ENCODE results near the gene ACKR2.

The ACKR2 gene

DNA sequence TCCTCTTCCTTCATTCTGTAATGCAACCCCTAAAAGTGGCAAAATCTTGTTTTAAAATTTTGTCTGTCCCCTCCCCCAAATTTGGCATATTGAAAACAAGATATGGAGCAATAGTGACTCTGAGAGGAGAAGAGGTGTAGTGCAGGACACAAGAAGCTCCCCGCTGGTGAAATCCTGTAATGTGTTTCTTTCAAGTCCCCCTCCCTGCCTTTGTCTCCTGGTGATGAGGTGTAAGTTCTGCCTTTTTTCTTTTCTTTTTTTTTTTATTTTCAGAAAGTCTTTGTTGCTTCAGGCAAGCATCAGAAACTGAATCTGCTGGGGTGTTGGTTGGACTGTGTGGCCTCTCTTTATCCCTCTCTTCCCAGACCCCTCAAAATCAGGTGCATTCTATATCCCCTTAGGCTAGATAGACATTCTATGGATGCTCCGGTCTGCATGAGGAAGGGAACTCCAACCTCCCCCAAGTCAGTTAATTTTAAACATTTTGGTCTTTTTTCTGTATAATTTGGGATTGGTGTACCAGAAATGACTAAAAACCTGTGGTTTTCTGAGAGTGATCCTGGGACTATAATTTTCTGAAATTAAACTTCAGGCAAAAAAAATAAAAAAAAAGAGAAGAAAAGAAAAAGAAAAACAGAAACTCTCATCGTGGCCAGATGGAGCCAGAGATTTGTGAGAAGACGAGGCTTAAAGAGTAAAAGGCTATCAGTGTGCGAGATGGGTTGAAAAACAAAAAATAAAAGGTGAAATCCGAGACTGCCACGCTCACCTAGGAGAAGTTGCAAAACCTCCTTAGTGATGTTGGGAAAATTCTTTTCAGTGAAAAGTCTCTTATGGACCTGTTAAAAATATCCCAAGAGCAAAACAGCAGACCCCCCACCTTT lies 21.4 kb downstream of the ACKR2 start:
- DNase-seq = peak; percentile 23

DNA sequence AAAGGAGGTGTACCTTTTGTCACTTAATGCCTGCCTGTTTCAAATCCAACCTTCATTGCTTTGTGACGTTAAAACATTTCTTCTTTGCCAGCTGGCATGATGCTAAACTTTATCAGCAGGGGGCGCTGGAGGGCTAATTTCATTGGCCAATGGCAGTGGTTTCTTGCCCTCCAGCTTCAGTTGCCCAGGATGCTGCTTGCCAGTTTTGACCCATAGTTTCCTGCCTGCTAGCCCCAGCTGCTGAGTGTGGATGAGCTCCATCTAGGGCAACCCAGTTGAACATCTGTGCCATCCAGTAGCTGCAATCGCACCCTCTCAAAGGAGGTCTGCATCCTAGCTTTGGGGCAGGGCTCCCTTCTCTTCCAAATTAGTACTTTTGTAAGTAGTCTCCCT lies 22.1 kb downstream of the ACKR2 start:
- peak; percentile 87 for DNase-seq

DNA sequence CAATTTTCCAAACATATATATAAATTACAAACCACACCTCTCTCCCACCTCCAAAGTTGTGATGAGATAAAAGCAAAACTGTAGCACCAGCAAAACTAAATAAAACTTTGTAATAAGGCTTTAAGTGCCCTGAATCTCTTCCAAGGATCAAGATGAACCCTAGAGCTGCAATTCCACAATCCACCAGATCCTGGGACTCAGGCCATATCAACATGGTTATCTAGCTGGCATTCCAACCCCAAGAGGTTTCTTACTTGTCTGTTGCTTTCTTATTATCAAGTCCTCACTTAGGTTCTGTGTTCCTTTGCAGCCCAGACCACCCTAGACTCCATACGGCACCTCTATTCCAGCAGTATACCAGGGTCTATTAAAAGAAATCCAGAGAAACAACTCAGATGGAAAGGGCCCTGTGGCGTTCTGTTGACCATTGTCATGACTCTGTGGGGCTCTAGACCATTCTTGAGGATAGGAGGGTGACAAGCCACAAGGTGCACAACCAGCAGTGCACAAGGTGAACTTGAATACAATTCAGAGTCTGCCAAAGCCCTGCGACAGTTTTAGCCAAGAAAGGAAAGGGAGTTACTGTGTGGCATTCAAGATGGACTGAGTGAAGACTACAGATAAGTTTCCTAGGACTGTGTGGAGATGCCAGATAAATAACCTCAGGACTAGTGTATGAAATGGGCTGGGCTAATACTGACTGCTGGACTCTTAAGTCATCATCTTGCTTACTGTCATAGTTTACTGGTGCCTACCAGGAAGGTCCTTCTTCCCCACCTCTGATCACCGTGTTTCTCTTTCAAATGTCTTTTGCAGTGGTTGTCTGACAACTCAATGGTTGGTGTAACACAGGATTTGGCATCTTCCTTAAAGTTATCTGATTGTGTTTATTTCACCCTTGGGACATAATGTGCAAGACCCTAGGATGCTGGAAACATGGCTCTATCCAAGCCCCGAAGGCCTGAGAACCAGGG lies 27.2 kb downstream of the ACKR2 start:
- DNase-seq = no peak

DNA sequence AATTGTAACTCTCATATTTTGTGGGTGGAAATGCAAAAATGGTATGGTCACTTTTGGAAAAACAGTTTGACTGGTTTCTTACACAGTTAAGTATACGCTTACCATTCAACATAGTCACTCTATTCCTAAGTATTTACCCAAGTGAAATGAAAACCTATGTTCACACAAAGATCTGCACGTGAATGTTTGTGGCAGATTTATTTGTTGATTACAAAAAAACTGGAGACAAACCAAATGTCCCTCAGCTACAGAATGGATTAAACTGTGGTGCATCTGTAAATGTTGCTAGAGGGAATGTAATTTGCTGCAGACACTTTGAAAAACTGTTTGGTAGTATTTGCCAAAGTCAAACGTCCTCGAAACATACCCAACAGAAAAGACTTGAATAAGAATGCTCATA lies 29.3 kb downstream of the ACKR2 start:
- no peak for DNase-seq

DNA sequence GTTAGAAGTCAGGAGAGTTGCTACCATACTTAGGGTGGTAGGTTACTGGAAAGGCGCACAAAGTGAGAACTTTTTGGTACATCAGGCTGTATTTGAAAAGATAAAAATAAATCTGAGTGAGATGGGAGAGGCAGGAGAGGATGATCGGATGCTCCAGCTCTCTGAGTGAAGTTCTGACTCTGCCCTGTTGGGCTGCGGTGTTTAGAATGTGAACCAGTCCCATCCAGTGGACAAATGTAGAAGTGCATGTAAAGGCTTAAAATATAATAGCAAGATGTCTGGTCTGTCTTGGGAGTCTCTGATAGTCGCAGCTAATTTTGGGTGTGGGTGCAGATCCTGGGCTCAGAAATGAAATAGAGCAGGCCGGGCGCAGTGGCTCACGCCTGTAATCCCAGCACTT lies 30.4 kb downstream of the ACKR2 start:
- peak; percentile 59 for DNase-seq

DNA sequence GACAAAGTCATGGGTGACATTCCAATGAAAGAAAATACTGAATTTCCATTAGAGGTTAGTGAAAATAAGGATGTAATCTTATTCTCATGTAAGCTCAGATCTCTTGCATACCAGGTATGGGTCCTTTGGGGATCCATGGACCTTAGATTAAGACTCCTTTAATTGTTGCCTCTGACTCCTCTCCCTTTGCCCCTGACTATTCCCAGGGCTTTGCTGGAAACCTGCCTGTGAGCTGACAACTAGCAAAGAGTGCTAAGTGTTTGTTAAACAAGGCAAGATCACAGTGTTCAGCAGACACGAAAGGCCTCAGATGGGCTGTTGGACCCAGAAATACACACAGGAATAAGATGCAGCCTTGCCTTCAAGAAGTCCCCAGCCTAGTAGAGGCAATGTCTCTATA lies 32.1 kb downstream of the ACKR2 start:
- DNase-seq = no peak

DNA sequence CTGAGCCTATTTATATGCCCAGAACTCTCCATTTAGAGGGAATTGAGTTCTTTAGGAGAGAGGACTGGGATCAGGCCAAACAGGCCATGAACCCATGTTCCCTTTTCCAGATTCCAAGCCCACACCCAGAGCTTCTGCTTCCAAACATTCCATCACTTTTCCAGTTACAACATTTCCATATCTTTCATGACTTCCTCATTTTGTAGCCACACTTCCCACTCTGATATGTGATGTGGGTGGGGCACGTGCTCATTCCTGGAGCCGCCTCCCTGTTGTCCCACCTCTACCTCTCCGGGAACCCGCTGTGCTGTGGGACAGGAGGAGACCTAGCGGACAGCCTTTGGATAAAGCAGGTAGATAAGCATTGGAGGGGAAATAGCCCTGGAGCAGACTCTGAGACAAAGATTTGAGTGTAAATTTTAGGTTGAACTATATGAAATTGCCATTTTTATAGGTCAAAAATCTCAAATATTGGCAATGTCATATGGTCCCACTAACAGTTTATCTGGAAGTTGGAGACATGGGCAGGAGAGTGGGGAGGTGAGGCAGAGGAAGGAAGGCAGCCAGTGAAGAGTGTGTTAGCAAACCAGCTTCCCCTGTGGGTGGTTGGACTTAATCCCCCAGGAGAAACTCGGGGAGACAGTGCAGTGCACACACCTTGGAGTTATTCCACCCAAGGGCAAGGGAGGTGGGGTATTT lies 34.6 kb downstream of the ACKR2 start:
- DNase-seq = no peak

DNA sequence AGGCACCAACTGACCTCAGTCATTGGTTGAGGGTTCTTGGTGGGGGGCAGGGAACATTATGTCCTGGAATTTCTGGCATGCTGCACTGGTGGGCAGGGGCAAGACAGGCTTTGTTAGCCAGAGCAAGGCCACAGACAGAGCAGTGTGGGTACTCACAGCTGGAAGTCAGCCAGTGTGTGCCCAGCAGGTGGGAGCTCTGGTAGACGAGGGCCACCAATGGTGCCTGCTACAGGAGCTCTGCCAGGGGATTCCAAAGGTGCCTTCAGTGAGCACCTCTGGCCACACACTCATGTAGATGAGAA lies 35.1 kb downstream of the ACKR2 start:
- DNase-seq = no peak

DNA sequence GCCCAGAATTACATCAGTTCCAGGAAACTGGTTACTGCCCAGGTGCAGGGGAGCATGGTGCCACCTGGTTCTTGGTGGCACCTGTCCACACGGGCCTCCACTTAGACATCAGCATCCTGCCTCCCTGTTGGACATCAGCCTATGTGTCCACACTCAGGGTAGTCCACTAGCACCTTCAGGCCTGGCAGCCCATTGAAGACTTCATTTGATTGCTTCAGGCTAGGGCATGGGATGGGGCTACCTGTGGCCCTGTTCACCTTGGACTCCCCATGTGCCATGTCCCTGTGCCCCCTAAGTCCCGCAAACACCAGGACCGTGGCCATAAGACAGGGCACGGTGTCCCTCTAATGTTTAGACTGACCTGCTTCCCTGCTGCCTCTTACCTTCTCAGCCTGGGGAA lies 35.6 kb downstream of the ACKR2 start:
- no peak for DNase-seq

DNA sequence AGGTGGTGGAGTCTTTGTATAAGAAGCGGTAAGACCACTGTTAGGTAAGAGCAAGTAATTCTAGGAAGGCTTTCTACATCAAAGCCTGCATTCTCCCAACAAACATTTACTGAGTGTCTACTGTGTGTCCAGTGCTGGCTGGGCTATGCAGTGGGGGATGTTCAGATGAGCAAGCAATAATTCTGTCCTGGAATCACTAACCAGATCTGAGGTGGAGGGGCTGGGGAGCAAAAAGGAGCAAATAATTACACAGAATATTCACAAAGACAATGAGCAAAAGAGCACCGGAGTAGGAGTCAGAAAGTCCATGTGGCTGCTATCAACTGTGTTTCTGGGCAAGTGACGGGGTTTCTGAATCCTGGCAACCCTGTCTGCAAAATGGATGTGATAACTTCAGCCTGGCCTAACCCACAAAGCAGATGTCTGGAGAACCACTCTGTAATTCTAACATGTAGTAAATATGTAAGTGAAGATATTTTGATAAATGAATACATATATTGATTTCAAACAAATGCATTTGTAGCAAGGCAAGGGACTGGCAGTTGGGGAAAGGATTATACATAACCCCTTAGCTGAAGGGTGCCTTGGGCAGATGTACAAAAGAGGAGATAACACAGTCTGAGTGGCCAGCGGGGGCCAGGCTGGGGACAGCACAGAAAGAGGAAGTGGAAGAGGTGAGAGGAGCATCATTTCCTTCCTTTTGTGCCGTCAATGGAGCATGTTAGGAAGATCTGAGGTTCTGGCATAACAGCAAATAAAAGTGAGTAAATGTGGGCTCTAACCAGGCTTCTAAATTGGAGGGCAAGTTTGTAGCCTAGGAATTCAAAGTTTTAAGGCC lies 37.7 kb downstream of the ACKR2 start:
- DNase-seq = peak; percentile 70

DNA sequence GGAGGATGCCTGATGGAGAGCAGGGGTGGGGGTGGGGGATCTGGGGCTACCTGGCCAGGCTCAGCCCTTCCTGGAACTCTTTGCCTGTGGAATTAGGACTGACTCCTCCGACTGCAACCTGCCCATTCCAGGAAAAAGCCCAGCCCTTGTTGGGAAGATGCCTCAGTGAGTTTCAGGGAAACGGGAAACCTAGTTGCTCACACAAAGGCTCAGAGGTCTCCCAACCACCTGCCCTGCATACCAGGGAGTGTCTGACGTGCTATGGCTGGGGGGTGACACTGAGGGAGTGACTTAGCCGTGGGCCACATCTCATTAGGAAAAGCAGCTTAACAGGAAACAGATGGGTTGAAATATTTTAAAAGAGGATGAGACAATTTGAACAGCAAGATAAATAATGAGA lies 38.5 kb downstream of the ACKR2 start:
- no peak for DNase-seq

DNA sequence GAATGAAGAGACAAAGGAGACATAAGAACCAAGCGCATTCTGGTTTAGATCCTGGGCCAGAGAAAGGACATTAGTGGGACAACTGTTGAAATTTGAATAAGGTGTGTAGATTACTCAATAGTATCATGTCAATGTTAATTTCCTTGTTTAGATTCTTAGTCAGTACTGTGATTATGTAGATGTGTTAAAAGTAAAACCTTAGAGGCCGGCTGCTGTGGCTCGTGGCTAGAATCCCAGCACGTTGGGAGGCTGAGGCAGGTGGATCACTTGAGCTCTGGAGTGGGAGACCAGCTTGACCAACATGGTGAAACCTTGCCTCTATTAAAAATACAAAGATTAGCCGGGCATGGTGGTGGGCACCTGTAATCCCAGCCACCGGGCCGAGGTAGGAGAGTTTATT lies 39.8 kb downstream of the ACKR2 start:
- DNase-seq = no peak

DNA sequence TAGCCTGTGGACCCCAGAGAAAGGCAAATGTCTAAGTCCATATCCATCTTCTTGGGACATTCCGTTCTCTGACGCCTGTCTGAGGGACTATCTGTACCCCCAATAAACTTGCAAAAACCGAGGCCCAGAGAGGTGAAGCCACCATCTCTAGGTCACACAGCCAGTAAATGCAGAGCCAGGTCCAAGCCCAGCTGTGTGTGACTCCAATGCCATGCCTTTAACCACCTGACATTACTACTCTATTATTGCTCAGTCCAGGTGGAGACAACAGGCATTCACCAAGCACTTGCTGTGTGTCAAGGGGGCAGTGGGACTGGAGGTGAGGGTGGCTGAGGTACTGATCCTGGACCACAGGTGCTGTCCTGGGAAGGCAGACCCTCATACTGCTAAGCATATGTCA lies 41.0 kb downstream of the ACKR2 start:
- DNase-seq = no peak

DNA sequence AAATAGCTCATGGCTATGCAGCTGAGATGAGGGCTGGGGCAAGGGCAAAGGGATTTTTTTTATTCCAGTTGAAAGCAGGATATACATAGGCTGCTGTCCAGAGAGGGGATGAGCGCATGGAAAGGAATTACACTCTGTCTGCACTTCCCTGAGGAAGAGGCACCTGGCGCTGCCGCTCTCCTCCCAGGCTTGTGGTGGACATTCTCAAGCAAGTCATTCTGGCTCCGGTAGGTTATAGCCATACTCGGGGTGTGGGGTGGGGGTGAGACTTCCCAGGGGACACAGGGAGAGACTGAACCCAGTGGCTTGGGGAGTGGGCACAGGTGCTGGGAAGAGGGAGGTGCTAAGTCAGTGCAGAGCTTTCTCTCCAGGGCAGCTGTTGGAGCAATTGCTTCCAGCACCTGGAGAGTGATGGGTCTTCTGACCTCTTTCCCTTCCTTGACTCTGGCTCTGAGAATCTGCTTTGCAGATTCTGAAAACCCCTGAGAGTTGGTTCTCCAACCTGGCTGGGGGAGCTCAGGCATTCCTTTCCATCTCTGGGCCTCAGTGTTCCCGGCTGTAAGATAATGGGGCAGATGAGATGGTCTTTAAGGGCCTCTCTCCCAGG lies 42.1 kb downstream of the ACKR2 start:
- no peak for DNase-seq

DNA sequence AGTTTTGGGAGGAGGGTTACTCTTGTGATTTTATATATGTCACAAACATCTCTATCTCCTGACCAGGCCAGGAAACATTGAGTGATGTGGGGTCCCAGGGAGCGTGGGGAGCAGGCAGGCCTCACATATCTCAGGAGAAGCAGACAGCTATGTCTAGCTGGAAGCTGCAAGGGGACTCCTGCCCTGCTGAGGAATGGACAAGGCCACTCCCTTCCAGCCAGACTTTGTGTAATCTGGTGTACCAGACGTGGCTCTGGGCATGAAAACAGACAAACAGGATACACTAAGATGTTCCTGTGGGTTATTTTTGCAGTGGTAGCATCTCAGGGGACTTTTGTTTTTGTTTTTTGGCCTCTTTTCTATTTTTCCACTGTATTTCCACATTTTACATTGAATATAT lies 43.2 kb downstream of the ACKR2 start:
- no peak for DNase-seq

DNA sequence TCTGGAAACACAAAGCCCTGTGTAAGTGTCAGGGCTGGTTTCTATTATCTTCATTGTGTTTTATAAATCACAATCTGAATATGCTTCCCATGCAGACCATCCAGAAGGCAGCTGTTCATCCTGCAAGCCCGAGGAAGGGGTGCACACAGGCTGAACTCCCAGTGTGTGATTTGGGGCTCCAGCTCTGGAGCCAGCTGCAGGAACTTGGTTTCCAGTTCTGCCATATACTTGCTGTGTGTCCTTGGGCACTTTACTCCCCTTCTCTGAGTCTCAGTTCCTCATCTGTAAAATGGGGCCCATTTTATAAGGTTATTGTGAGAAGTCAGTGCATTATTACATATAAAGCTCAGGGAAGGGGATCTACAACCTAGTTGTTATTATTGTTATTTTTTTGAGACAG lies 43.8 kb downstream of the ACKR2 start:
- no peak for DNase-seq

DNA sequence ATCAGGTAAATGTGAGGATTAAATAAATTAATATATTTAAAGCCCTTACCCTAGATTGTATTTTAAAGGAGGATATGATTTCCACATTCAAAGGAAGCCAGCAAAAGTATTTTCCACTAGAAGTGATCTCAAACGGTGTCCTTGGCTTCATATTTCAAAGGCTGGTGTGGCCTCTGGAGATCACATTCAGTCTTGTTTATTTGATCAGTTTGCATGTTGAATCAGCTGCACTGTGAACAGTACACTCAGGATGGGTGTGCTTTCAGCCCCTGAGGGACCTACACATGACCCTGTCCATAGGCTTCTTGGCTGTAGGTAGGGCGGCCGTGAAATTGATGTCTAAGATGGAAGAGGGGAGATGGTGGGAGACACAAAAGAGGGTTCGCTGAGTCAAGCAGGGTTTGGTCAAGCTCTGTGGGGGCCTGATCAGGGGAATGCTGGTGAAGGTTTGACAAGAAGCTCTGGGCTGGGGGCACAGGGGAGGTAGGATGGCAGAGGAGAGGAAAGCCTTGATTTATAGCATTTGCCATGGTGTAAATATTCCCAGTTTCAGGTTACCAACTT lies 44.6 kb downstream of the ACKR2 start:
- no peak for DNase-seq

DNA sequence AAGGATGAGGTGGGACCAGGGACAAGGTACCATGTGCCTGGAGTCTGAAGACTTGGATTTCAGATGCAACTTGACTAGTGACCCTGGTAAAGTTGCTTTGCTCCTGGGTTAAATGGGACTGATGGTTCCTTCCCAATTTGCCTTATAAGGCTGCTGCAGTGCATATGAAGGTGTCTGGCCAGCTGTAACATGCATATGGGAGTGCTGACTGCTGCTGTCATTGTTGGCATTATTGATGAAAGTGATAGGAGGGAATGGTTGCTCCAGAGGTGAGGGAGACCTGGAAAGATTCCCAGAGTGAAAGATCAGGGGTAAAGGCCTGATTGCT lies 45.9 kb downstream of the ACKR2 start:
- no peak for DNase-seq

DNA sequence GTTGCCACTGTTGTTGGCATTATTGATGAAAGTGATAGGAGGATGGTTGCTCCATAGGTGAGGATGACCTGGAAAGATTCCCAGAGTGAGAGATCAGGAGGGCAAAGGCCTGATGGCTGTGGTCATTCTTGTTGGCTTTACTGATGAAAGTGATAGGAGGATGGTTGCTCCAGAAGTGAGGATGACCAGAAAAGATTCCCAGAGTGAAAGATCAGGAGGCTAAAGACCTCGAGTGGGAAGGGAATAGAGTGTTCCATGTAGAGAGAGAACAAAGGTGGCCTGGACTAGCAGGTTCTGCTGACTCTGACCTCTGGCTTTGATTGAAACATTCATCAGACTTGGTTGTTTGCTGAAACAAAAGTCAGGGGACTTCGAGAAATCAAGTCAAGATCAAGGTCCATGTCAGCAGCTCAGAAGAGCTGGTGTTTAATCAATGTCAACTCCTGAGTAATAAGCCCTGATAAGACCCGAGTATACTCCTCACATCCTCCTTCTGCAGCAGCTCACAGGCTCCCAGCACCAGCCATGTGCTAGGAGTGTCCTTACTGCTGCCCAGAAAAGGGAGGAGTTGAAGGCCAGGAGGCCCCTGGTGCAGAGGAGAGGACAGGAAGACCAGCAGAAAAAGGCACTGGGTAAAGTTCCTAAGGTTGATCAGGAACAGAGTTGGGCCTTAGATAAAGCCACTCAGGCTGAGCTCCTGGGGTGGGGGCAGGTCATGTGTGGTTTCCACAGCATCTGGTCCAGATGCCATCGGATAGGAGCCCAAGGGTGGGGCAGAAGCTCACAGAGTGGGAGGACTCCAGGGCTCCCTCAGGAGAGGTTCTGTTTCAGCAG lies 46.5 kb downstream of the ACKR2 start:
- no peak for DNase-seq

DNA sequence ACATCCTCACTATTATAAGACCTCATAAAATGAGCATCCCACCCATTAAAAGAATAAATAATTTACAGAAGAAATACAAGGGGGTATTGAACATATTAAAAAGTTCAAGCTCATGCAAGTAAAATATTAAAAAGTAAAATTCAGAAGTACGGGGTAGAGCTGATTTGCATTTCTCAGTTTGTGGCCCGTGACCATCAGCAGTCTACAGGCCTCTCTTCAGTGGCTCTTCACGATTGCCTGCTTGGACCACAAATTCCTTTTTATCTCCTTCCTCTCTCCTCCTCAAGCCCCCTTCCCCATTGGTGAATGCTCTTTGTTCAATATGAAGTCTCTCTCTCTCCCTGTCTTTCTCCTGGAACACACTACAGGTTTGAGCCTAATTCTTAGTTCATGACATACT lies 47.3 kb downstream of the ACKR2 start:
- no peak for DNase-seq

Measured in suppressor macrophage treated with lipopolysaccharide for 4 hours (primary cell).